PC-3 (cell line): ENCODE results near the gene KHDRBS2.

ENCODE experiments used
- CTCF ChIP-seq: fragments of 300-600 bp; sonication (generic); conservative IDR thresholded peaks from 2 replicates; pipeline ENCODE4 v1.5.1; 2017; ENCODE audit warnings: antibody characterized with exemption, low read depth, mild to moderate bottlenecking, low read length
- EZH2phosphoT487 ChIP-seq: fragments of 300-600 bp; sonication (generic); IDR thresholded peaks from 2 replicates; pipeline ENCODE4 v1.6.1; 2018; ENCODE audit warnings: mild to moderate bottlenecking, antibody characterized with exemption, low read length, borderline replicate concordance

- TF ChIP-seq CTCF (no peak), EZH2phosphoT487 (no peak)
Observed at GRCh38 chr6:62146954-62147853, 138.8 kb downstream of the KHDRBS2 start.
